ENCODE data around the gene LHX4. TPM values are rescaled to one million over a fixed set of nuclear protein-coding genes. Genes with fewer than 3 reads are reported as not detected.

The LHX4 gene
- polyA plus RNA-seq, 12 donors = 0.77 to 4.0 (median 1.5) TPM; not detected in 1

GRCh38 chr1:180256341-180257027, 26.4 kb downstream of the LHX4 start:
- DNase-seq = no peak

- DNase-seq = no peak
Observed at GRCh38 chr1:180257028-180257386, 26.9 kb downstream of the LHX4 start.

GRCh38 chr1:180257486-180257885, 27.4 kb downstream of the LHX4 start:
- no peak for DNase-seq

GRCh38 chr1:180258290-180258689, 28.2 kb downstream of the LHX4 start:
- DNase-seq = no peak

GRCh38 chr1:180258935-180259334, 28.9 kb downstream of the LHX4 start:
- no peak for DNase-seq

- DNase-seq = no peak
Observed at GRCh38 chr1:180259431-180260338, 29.6 kb downstream of the LHX4 start.

- no peak for DNase-seq
Observed at GRCh38 chr1:180260541-180260940, 30.5 kb downstream of the LHX4 start.

- no peak for DNase-seq
Observed at GRCh38 chr1:180261030-180261429, 31.0 kb downstream of the LHX4 start.

GRCh38 chr1:180261524-180262155, 31.6 kb downstream of the LHX4 start:
- DNase-seq = no peak

- DNase-seq = no peak
Observed at GRCh38 chr1:180262628-180263488, 32.8 kb downstream of the LHX4 start.

- DNase-seq = no peak
Observed at GRCh38 chr1:180264595-180264994, 34.5 kb downstream of the LHX4 start.

GRCh38 chr1:180265201-180265600, 35.1 kb downstream of the LHX4 start:
- DNase-seq = no peak

- no peak for DNase-seq
Observed at GRCh38 chr1:180265871-180266270, 35.8 kb downstream of the LHX4 start.

GRCh38 chr1:180266275-180267210, 36.5 kb downstream of the LHX4 start:
- no peak for DNase-seq

- no peak for DNase-seq
Observed at GRCh38 chr1:180267211-180267561, 37.1 kb downstream of the LHX4 start.

GRCh38 chr1:180267761-180268555, 37.9 kb downstream of the LHX4 start:
- no peak for DNase-seq

- DNase-seq = no peak
Observed at GRCh38 chr1:180268556-180269075, 38.6 kb downstream of the LHX4 start.

- DNase-seq = no peak
Observed at GRCh38 chr1:180269645-180270529, 39.8 kb downstream of the LHX4 start.
